Keratinocyte (primary cell): ENCODE data around the gene GAS2. TPM values are rescaled to one million over a fixed set of nuclear protein-coding genes. Genes with fewer than 3 reads are reported as not detected.

Experiments
- DNase-seq: peaks from one replicate; pipeline ENCODE4 v3.0.0-alpha.2; 2011; ENCODE audit warnings: low read depth, missing footprints, low spot score
- FAIRE-seq: peaks from 2 replicates; lab custom pipeline; 2011; peaks lifted over from hg19 to GRCh38; lab: Jason Lieb, UNC
- H2AFZ ChIP-seq: 2 replicates; pipeline ENCODE4 v1.6.0; 2012; ENCODE audit warnings: low read length, control low read depth, inconsistent platforms; ENCODE audit not compliant: control insufficient read depth
- H3K27ac ChIP-seq: 2 replicates; pipeline ENCODE4 v1.5.1; 2011; ENCODE audit warnings: low read length; ENCODE audit not compliant: control insufficient read depth, insufficient read depth
- H3K27me3 ChIP-seq: 3 replicates; pipeline ENCODE4 v1.6.0; 2011; ENCODE audit warnings: low read length; ENCODE audit not compliant: control insufficient read depth, insufficient read depth; ENCODE audit errors: extremely low read depth
- H3K36me3 ChIP-seq, 2 experiments: 2 replicates in 1 of 2; 3 replicates in 1 of 2; pipeline ENCODE4 v1.5.1; 2011; ENCODE audit warnings: low read length in 2 of 2, mild to moderate bottlenecking in 1 of 2; ENCODE audit not compliant: control insufficient read depth in 2 of 2, insufficient read depth in 2 of 2; ENCODE audit errors: extremely low read depth in 1 of 2
- H3K4me1 ChIP-seq: 3 replicates; pipeline ENCODE4 v1.5.1; 2011; ENCODE audit warnings: low read length; ENCODE audit not compliant: control insufficient read depth, insufficient read depth; ENCODE audit errors: extremely low read depth
- H3K4me2 ChIP-seq: 3 replicates; pipeline ENCODE4 v1.6.0; 2011; ENCODE audit warnings: low read depth, low read length; ENCODE audit not compliant: control insufficient read depth, insufficient read depth; ENCODE audit errors: extremely low read depth
- H3K4me3 ChIP-seq, 3 experiments: fragments of 200-600 bp in 1 of 3; sonication (generic) in 1 of 3; 2 replicates in 2 of 3; 3 replicates in 1 of 3; pipeline ENCODE4 v1.5.1; 2011 to 2016; ENCODE audit warnings: low read length in 3 of 3, mild to moderate bottlenecking in 3 of 3, control low read depth in 2 of 3, inconsistent platforms in 1 of 3, low read depth in 1 of 3, mixed read lengths in 1 of 3, mixed run types in 1 of 3, moderate library complexity in 1 of 3; ENCODE audit not compliant: control insufficient read depth in 2 of 3, insufficient read depth in 2 of 3; ENCODE audit errors: extremely low read depth in 1 of 3
- H3K79me2 ChIP-seq: 2 replicates; pipeline ENCODE4 v1.6.0; 2012; ENCODE audit warnings: low read length; ENCODE audit not compliant: control insufficient read depth, insufficient read depth
- H3K9ac ChIP-seq: 3 replicates; pipeline ENCODE4 v1.6.0; 2011; ENCODE audit warnings: low read length; ENCODE audit not compliant: control insufficient read depth, insufficient read depth; ENCODE audit errors: extremely low read depth
- H3K9me1 ChIP-seq: 3 replicates; pipeline ENCODE4 v1.6.0; 2011; ENCODE audit warnings: low read length; ENCODE audit not compliant: control insufficient read depth, insufficient read depth; ENCODE audit errors: extremely low read depth
- H3K9me3 ChIP-seq: 2 replicates; pipeline ENCODE4 v1.5.1; 2012; ENCODE audit warnings: low read depth, low read length; ENCODE audit not compliant: control insufficient read depth
- H4K20me1 ChIP-seq: 3 replicates; pipeline ENCODE4 v1.6.0; 2011; ENCODE audit warnings: low read length; ENCODE audit not compliant: control insufficient read depth, insufficient read depth; ENCODE audit errors: extremely low read depth
- EZH2 ChIP-seq: IDR thresholded peaks from one replicate; pipeline ENCODE4 v1.6.1; 2012; ENCODE audit warnings: inconsistent platforms, mild to moderate bottlenecking, low read length, moderate library complexity
- dilution Hi-C: fragments of 300-500 bp; cut with MboI; formaldehyde crosslinking; loops from one replicate; pipeline ENCODE4 v1.7.0; 2020; ENCODE audit warnings: low sequenced_read_pairs; ENCODE audit not compliant: extremely low pct_ligation_motif_present
- polyA plus RNA-seq, 5 experiments: library from polyadenylated mRNA; depleted of rRNA in 3 of 5; stranded (reverse) in 3 of 5; stranded (forward) in 1 of 5; unstranded in 1 of 5; fragments of >200 nt; gene quantifications; 1 replicate in 1 of 5; 2 replicates in 3 of 5; 3 replicates in 1 of 5; pipeline versions ENCODE4 v1.2.1 to v1.2.3, GENCODE V29; 2011 to 2012; ENCODE audit warnings: missing spikeins in 2 of 5, low read depth in 1 of 5, low replicate concordance in 1 of 5
- small RNA-seq, 3 experiments: library from RNA; depleted of rRNA; stranded (forward); fragments of <200 nt; gene quantifications; one replicate each; pipeline ENCODE3, GENCODE V24; 2012; ENCODE audit warnings: low read depth in 3 of 3, low replicate concordance in 1 of 3; ENCODE audit not compliant: insufficient read length in 3 of 3
- TF ChIP-seq, protein P1 (sequence below), 3 experiments: IDR thresholded peaks in 1 of 3; conservative IDR thresholded peaks in 1 of 3; optimal IDR thresholded peaks in 1 of 3; 2 replicates in 2 of 3; 3 replicates in 1 of 3; pipeline versions ENCODE3 to v1.5.1; 2011; ENCODE audit warnings: low read length in 3 of 3, mild to moderate bottlenecking in 3 of 3, moderate library complexity in 2 of 3, control low read depth in 1 of 3, inconsistent platforms in 1 of 3; ENCODE audit not compliant: insufficient read depth in 2 of 3; ENCODE audit errors: extremely low read depth in 1 of 3

Gene GAS2
- polyA plus RNA-seq, 1 donor (not counting 4 experiments of a cell fraction or from before 2014, with no cell fraction given) = 0.62 TPM

GRCh38 chr11:22859756-22860155 is 193.3 kb downstream of the GAS2 start:
- H3K4me2 ChIP-seq = no peak overlapping the region
- no peak for FAIRE-seq

DNA sequence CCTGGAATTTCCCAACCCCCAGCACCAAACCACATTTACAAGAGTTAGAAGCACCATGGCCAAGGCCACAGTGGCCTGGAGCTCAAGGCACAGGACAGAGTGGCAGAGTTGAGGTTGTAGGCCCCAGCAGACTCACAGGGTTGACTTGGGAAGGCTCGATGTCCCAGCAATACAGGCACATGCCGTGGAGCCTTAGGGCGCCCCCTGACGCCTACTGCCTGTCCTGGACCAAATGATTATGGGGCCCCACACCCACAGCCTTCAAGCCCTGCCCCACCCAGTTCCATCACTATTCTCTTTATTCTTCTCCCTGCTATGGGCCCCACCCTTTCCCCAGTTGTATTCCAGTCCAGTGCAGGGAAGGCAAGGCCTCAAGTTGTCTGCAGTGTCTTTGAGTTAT is 193.8 kb downstream of the GAS2 start, which contains the start of gene CCDC179:
TSS of gene CCDC179 (minus strand) at position 234 of the 400 bp plus-strand sequence. CDS start at position 181, 53 bp downstream.
- FAIRE-seq = no peak
- dilution Hi-C loops = no loop called here

More at GRCh38 chr11:22859756-22860155, 193.3 kb downstream of the GAS2 start:
- no peaks in the 10 kb centered on the region for H4K20me1 ChIP-seq
- H3K27me3 ChIP-seq = no peaks in the 10 kb centered on the region
- H3K9me3 ChIP-seq = no peaks in the 10 kb centered on the region
- TF ChIP-seq, protein P1, sequence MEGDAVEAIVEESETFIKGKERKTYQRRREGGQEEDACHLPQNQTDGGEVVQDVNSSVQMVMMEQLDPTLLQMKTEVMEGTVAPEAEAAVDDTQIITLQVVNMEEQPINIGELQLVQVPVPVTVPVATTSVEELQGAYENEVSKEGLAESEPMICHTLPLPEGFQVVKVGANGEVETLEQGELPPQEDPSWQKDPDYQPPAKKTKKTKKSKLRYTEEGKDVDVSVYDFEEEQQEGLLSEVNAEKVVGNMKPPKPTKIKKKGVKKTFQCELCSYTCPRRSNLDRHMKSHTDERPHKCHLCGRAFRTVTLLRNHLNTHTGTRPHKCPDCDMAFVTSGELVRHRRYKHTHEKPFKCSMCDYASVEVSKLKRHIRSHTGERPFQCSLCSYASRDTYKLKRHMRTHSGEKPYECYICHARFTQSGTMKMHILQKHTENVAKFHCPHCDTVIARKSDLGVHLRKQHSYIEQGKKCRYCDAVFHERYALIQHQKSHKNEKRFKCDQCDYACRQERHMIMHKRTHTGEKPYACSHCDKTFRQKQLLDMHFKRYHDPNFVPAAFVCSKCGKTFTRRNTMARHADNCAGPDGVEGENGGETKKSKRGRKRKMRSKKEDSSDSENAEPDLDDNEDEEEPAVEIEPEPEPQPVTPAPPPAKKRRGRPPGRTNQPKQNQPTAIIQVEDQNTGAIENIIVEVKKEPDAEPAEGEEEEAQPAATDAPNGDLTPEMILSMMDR (optimal IDR thresholded peaks at IDR 0.05 in 1 of 3, IDR thresholded peaks at IDR 0.05 in 1 of 3, conservative IDR thresholded peaks at IDR 0.05 in 1 of 3; ENCODE audit: extremely low read depth in 1 of 3, insufficient read depth in 2 of 3, low read length in 3 of 3) = no peak
- TF ChIP-seq EZH2 = no peak
- dilution Hi-C loops = no loop called here
- no peaks in the 10 kb centered on the region for H3K4me1 ChIP-seq
- H3K9me1 ChIP-seq = no peaks in the 10 kb centered on the region
- H3K9ac ChIP-seq = no peak overlapping the region
- H2AFZ ChIP-seq = no peak overlapping the region
- DNase-seq = no peak
- no peaks in the 10 kb centered on the region for H3K36me3 ChIP-seq
- H3K79me2 ChIP-seq = no peaks in the 10 kb centered on the region
- no peak overlapping the region for H3K4me3 ChIP-seq
- no peak overlapping the region for H3K27ac ChIP-seq

More for the DNA sequence above, 193.8 kb downstream of the GAS2 start, which contains the start of gene CCDC179:
- Histone ChIP-seq H3K36me3 (no peaks in the 10 kb centered on the region), H2AFZ (no peak within 1 kb of the TSS), H3K9me3 (no peaks in the 10 kb centered on the region), H3K4me2 (no peak within 1 kb of the TSS), H3K9ac (no peak within 1 kb of the TSS), H4K20me1 (no peaks in the 10 kb centered on the region), H3K27me3 (no peaks in the 10 kb centered on the region), H3K9me1 (no peaks in the 10 kb centered on the region), H3K4me3 (no peak within 1 kb of the TSS), H3K79me2 (no peaks in the 10 kb centered on the region), H3K4me1 (no peaks in the 10 kb centered on the region), H3K27ac (no peak within 1 kb of the TSS)
- TF ChIP-seq EZH2 = no peak
- TF ChIP-seq, protein P1 (optimal IDR thresholded peaks at IDR 0.05 in 1 of 3, IDR thresholded peaks at IDR 0.05 in 1 of 3, conservative IDR thresholded peaks at IDR 0.05 in 1 of 3; ENCODE audit: extremely low read depth in 1 of 3, insufficient read depth in 2 of 3, low read length in 3 of 3) = no peak
- no peak for DNase-seq

Small RNA genes within 50 kb of the gene (small RNA-seq; reads per million reads assigned to genes)
- 0.20 to 14.7 (median 6.3) reads per million in 3 experiments for gene RNA5SP338

Other genes starting within 250 kb of the GAS2 start
- 3.2 to 5.8 TPM (median 5.2 TPM) in 3 replicates for gene FANCF, start 40.8 kb upstream of the GAS2 start, polyA plus RNA-seq
- 0.64 to 3.3 TPM (median 0.76 TPM) in 3 replicates for gene SVIP, start 163.2 kb downstream of the GAS2 start, polyA plus RNA-seq
- gene CCDC179, start 193.9 kb downstream of the GAS2 start, polyA plus RNA-seq = not detected in 3 replicates